PC-9 (cell line): Measurements from ENCODE around the gene DTNBP1. TPM values are rescaled to one million over a fixed set of nuclear protein-coding genes. Genes with fewer than 3 reads are reported as not detected.

ENCODE experiments used
- BruUV-seq: library from RNA; stranded (reverse); fragments of 400-500 nt; replicated peaks from 2 replicates; lab custom pipeline; 2021; lab: Mats Ljungman, UMichigan
- CTCF ChIA-PET: fragments of 300-600 bp; sonication (Branson Sonifier 250); formaldehyde crosslinking; loops from one replicate; lab custom pipeline; 2022; ENCODE audit warnings: antibody characterized with exemption; lab: Charles Lee
- POLR2A ChIA-PET: fragments of 300-600 bp; sonication (Branson Sonifier 250); formaldehyde crosslinking; loops from one replicate; lab custom pipeline; 2022; ENCODE audit warnings: antibody characterized with exemption; ENCODE audit not compliant: unreplicated experiment; lab: Charles Lee
- DNase-seq, 2 experiments: peaks; one replicate each; pipeline versions ENCODE4 v3.0.0 to v3.0.0-alpha.2; 2015 to 2022; ENCODE audit warnings: mixed read lengths in 1 of 2
- H2AFZ ChIP-seq: fragments of 200-600 bp; sonication (generic); 2 replicates; pipeline ENCODE4 v1.8.1; 2017; ENCODE audit warnings: antibody characterized with exemption
- H3F3A ChIP-seq: fragments of 200-600 bp; sonication (generic); 2 replicates; pipeline ENCODE4 v1.8.1; 2017; ENCODE audit warnings: antibody characterized with exemption, mild to moderate bottlenecking, low read depth; ENCODE audit not compliant: insufficient read depth
- H3K27ac ChIP-seq: fragments of 200-600 bp; sonication (generic); 2 replicates; pipeline ENCODE4 v1.6.1; 2016; ENCODE audit warnings: mixed run types
- H3K27me3 ChIP-seq: fragments of 200-600 bp; sonication (generic); 2 replicates; pipeline ENCODE4 v1.6.1; 2016; ENCODE audit warnings: low read depth, mixed run types; ENCODE audit not compliant: insufficient read depth
- H3K36me3 ChIP-seq: fragments of 200-600 bp; sonication (generic); 2 replicates; pipeline ENCODE4 v1.6.1; 2016; ENCODE audit warnings: low read depth, mixed run types
- H3K4me1 ChIP-seq: fragments of 200-600 bp; sonication (generic); replicated peaks from 2 replicates; pipeline ENCODE4 v1.6.1; 2016; ENCODE audit warnings: mixed run types; ENCODE audit not compliant: insufficient read depth
- H3K4me2 ChIP-seq: fragments of 200-600 bp; sonication (generic); 2 replicates; pipeline ENCODE4 v1.6.1; 2017; ENCODE audit warnings: mixed run types
- H3K4me3 ChIP-seq: fragments of 200-600 bp; sonication (generic); 2 replicates; pipeline ENCODE4 v1.6.1; 2016; ENCODE audit warnings: mixed run types
- H3K79me2 ChIP-seq: fragments of 200-600 bp; sonication (generic); 2 replicates; pipeline ENCODE4 v1.6.1; 2017; ENCODE audit warnings: low read depth, mixed run types
- H3K9me2 ChIP-seq: fragments of 200-600 bp; sonication (generic); 2 replicates; pipeline ENCODE4 v1.8.1; 2017; ENCODE audit warnings: mild to moderate bottlenecking; ENCODE audit not compliant: insufficient read depth
- H3K9me3 ChIP-seq: fragments of 200-600 bp; sonication (generic); 2 replicates; pipeline ENCODE4 v1.8.1; 2016; ENCODE audit warnings: low read depth; ENCODE audit not compliant: insufficient read depth
- H4K20me1 ChIP-seq: fragments of 200-600 bp; sonication (generic); 2 replicates; pipeline ENCODE4 v1.8.1; 2017; ENCODE audit not compliant: insufficient read depth
- EZH2 ChIP-seq: fragments of 200-600 bp; sonication (generic); IDR thresholded peaks from 2 replicates; pipeline ENCODE4 v1.8.0; 2017; ENCODE audit warnings: antibody characterized with exemption, low read depth
- intact Hi-C: fragments of 100-400 bp; cut with micrococcal nuclease; formaldehyde crosslinking; loops from one replicate; pipeline ENCODE4 v1.10.0; 2022; ENCODE audit not compliant: unreplicated experiment
- total RNA-seq: library from RNA; stranded (reverse); gene quantifications from 2 replicates; pipeline ENCODE4 v1.2.3, GENCODE V29; 2021
- TF ChIP-seq, protein P1 (sequence below): fragments of 200-600 bp; sonication (generic); conservative IDR thresholded peaks from 2 replicates; pipeline ENCODE4 v1.6.1; 2017; ENCODE audit warnings: mixed run types, antibody characterized with exemption, mild to moderate bottlenecking, moderate library complexity

Gene DTNBP1
- total RNA-seq, 1 experiment from 2014 or later: 9.1 TPM

DNA sequence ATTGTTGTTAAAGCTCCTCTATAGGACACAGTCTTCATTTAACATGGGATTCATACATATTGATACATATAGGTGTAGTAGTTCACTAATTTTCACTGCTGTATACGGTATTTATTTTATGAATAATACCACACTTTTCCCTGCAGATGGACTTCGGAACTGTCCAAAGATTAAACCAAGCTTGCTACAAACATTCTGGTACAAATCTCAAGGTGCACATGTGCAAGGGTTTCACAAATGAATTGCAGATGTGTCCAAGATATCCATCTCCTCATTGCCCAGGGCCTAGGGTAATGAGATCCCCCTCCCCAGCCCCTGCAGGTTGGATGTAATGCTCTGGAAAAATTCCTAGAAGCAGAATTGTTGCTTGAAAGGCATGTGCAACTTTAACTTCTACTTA lies 31.4 kb downstream of the DTNBP1 start:
- H3K27ac ChIP-seq: no peak overlapping the region
- H3K79me2 ChIP-seq: no peaks in the 10 kb centered on the region
- ChIA-PET CTCF (no interaction called here), POLR2A (no interaction called here)
- no peaks in the 10 kb centered on the region for H3K36me3 ChIP-seq
- H4K20me1 ChIP-seq: no peaks in the 10 kb centered on the region
- DNase-seq: no peak
- no peaks in the 10 kb centered on the region for H3F3A ChIP-seq
- no peak for TF ChIP-seq EZH2
- H3K4me3 ChIP-seq: no peak overlapping the region
- H3K9me3 ChIP-seq: no peaks in the 10 kb centered on the region
- H3K27me3 ChIP-seq: no peaks in the 10 kb centered on the region
- intact Hi-C loops: no loop called here
- no peaks in the 10 kb centered on the region for H3K4me1 ChIP-seq
- no peaks in the 10 kb centered on the region for H3K9me2 ChIP-seq
- BruUV-seq: no TSS peak
- H3K4me2 ChIP-seq: no peak overlapping the region
- no peak overlapping the region for H2AFZ ChIP-seq

DNA sequence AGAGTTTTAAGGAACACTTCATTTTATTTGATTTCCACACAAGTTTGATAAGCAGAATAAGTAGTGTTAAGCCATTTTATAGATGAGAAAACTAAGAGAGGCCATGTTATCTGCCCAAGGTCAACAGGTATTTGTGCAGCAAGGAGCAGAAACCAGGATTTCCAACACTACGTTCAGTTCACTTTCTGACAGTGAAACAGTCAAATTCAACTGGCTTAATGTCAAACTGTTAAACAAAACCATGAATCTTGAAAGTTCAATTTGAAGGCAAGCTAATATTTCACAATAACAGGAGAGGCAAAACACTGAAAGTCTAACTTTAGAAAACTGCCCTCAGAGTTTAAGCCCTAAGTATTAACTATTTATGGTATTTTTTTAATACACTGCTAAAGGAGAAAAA lies 32.6 kb downstream of the DTNBP1 start:
- BruUV-seq: no TSS peak
- no peak overlapping the region for H2AFZ ChIP-seq
- no peaks in the 10 kb centered on the region for H3K79me2 ChIP-seq
- no peaks in the 10 kb centered on the region for H3K36me3 ChIP-seq
- no peaks in the 10 kb centered on the region for H4K20me1 ChIP-seq
- no peaks in the 10 kb centered on the region for H3K9me2 ChIP-seq
- ChIA-PET CTCF (no interaction called here), POLR2A (no interaction called here)
- H3K27me3 ChIP-seq: no peaks in the 10 kb centered on the region
- TF ChIP-seq, protein P1, sequence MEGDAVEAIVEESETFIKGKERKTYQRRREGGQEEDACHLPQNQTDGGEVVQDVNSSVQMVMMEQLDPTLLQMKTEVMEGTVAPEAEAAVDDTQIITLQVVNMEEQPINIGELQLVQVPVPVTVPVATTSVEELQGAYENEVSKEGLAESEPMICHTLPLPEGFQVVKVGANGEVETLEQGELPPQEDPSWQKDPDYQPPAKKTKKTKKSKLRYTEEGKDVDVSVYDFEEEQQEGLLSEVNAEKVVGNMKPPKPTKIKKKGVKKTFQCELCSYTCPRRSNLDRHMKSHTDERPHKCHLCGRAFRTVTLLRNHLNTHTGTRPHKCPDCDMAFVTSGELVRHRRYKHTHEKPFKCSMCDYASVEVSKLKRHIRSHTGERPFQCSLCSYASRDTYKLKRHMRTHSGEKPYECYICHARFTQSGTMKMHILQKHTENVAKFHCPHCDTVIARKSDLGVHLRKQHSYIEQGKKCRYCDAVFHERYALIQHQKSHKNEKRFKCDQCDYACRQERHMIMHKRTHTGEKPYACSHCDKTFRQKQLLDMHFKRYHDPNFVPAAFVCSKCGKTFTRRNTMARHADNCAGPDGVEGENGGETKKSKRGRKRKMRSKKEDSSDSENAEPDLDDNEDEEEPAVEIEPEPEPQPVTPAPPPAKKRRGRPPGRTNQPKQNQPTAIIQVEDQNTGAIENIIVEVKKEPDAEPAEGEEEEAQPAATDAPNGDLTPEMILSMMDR: no peak
- no peak for TF ChIP-seq EZH2
- H3K9me3 ChIP-seq: no peaks in the 10 kb centered on the region
- H3K4me2 ChIP-seq: no peak overlapping the region
- intact Hi-C loops: no loop called here
- no peaks in the 10 kb centered on the region for H3K4me1 ChIP-seq
- no peak overlapping the region for H3K4me3 ChIP-seq
- DNase-seq: no peak
- H3K27ac ChIP-seq: no peak overlapping the region
- no peaks in the 10 kb centered on the region for H3F3A ChIP-seq

DNA sequence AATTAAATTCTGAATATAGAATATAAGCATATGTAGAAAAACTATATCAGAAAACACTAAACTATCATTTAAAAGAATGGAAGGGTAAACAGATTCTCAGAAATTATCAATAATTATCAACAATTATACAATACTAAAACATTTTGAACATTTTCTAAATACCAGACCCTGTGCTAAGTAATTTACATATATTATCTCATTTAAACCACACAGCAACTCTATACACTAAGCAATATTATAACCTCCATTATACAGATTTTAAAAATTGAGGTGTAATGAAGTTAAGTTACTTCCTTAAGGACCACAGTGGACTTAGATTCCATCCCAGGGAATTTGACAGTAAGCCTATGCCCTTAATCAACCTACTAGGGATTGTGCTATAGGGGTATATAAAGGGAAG lies 33.3 kb downstream of the DTNBP1 start:
- no TSS peak for BruUV-seq
- Histone ChIP-seq H3K27ac (no peak overlapping the region), H3K9me3 (no peaks in the 10 kb centered on the region), H3K79me2 (no peaks in the 10 kb centered on the region), H3K27me3 (no peaks in the 10 kb centered on the region), H3K9me2 (no peaks in the 10 kb centered on the region), H3K36me3 (no peaks in the 10 kb centered on the region), H2AFZ (no peak overlapping the region), H3K4me1 (no peaks in the 10 kb centered on the region), H3K4me2 (no peak overlapping the region), H3F3A (no peaks in the 10 kb centered on the region), H4K20me1 (no peaks in the 10 kb centered on the region), H3K4me3 (no peak overlapping the region)
- ChIA-PET CTCF (no interaction called here), POLR2A (no interaction called here)
- no peak for DNase-seq
- TF ChIP-seq, protein P1: no peak
- TF ChIP-seq EZH2: no peak
- intact Hi-C loops: no loop called here

DNA sequence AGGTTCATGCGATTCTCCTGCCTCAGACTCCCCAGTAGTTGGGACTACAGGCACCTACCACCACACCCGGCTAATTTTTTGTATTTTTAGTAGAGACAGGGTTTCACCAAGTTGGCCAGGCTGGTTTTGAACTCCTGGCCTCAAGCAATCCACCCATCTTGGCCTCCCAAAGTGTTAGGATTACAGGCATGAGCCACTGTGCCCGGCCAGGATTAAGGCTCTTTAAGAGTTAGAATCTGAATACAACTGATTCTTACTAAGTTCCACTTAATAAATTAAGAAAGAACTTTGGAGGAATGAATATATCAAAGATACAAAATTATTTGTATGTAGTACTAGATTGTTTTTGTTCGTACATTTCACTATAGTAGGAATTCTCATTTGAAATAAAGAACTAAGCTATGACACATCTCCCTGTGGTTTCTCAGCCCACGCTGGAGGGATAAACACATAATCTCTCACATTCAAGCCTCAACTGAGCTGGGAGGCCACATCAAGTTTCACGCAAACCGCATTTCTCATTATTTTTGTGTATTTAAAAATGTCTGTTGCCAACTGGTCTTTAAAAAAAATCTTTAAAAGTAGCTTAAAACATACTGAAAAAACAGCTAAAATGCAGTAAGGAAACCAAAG lies 34.2 kb downstream of the DTNBP1 start:
- no peak overlapping the region for H3K4me2 ChIP-seq
- no peaks in the 10 kb centered on the region for H3K9me3 ChIP-seq
- no peaks in the 10 kb centered on the region for H3K36me3 ChIP-seq
- H3K4me3 ChIP-seq: no peak overlapping the region
- CTCF ChIA-PET: no interaction called here
- TF ChIP-seq, protein P1: no peak
- TF ChIP-seq EZH2: no peak
- no peaks in the 10 kb centered on the region for H3K79me2 ChIP-seq
- H4K20me1 ChIP-seq: no peaks in the 10 kb centered on the region; the same call in 1 of the 2 replicates
- H3K4me1 ChIP-seq: no peaks in the 10 kb centered on the region
- intact Hi-C loops: no loop called here
- BruUV-seq: no TSS peak
- POLR2A ChIA-PET: no interaction called here
- H3K27ac ChIP-seq: no peak overlapping the region
- H3K9me2 ChIP-seq: no peaks in the 10 kb centered on the region
- H3F3A ChIP-seq: no peaks in the 10 kb centered on the region
- H2AFZ ChIP-seq: no peak overlapping the region
- H3K27me3 ChIP-seq: no peaks in the 10 kb centered on the region
- no peak for DNase-seq
